ENCODE measurements around the gene RGSL1.
A peak's percentile ranks its signal among the peaks of the same experiment; 100 is the strongest.

Gene RGSL1

DNA sequence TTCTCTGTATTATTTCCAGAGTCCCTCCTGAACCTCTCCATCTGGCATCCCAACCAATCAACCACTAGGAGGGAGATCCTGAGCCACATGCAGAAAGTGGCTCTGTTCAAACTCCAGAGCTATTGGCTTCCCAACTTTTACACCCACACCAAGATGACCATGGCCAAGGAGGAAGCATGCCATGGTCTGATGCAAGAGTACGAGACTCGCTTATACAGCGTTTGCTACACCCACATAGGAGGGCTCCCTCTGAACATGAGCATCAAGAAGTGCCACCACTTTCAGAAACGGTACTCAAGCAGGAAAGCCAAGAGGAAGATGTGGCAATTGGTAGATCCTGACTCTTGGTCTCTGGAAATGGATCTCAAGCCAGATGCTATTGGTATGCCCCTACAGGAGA, 23.6 kb downstream of the RGSL1 start:
- H3K27me3 Mint-ChIP-seq, result peaks cover 8% of the 10 kb centered on the region
- H3K9me3 Mint-ChIP-seq, result peaks cover 7% of the 10 kb centered on the region
- H3K27ac Mint-ChIP-seq, result no peak overlapping the region
- H3K36me3 Mint-ChIP-seq, result peaks cover 2% of the 10 kb centered on the region
- H3K4me3 Mint-ChIP-seq, result no peak overlapping the region
- DNase-seq (ENCODE audit: low spot score in 2 of 2) (no peak), ATAC-seq (ENCODE audit: low read depth) (no peak)
- H3K4me1 Mint-ChIP-seq, result no peaks in the 10 kb centered on the region

DNA sequence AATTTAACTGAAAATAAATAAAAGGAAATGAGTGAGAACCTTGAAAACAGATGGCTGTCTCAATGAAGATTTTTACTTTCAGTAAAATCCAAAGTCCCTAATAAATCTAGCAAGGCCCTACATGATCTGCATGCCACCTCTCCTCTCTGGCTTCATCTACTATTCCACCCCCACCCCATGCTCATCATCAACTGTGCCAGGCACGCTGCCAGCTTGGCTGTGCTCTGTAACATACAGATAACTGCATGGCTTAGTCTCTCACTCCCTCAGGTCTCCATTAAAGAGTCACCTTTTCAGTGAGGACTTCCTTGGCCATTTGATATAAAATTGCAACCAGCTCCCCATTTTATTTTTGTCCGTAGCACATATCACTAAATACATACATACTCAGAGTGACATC, 26.7 kb downstream of the RGSL1 start:
- ATAC-seq (ENCODE audit: low read depth) (no peak), DNase-seq (ENCODE audit: low spot score in 2 of 2) (no peak)
- no peak overlapping the region for H3K4me3 Mint-ChIP-seq
- H3K27ac Mint-ChIP-seq, result no peak overlapping the region
- H3K9me3 Mint-ChIP-seq, result peaks cover 13% of the 10 kb centered on the region
- H3K36me3 Mint-ChIP-seq, result peaks cover 2% of the 10 kb centered on the region
- peaks cover 8% of the 10 kb centered on the region for H3K27me3 Mint-ChIP-seq
- no peaks in the 10 kb centered on the region for H3K4me1 Mint-ChIP-seq

DNA sequence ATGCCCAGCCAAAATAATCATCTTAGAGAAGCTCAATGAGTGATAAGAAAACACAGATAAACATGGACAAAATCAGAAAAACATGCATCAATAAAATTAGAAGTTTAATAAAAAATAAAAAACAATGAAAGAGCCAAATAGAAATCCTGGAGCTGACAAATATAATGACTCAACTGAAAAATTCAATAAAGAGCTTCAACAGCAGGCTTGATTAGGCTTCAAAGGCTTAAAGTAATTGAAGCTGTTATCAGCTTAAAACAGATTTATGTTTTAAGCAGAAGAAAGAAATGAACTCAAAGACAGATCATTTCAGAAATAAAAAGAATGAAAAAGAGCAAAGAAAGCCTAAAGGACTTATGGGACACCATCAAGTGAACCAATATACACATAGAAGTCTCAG, 28.3 kb downstream of the RGSL1 start:
- ATAC-seq (ENCODE audit: low read depth), result no peak
- Mint-ChIP-seq H3K9me3 (peaks cover 13% of the 10 kb centered on the region), H3K36me3 (peaks cover 6% of the 10 kb centered on the region), H3K27me3 (peaks cover 8% of the 10 kb centered on the region), H3K27ac (no peak overlapping the region), H3K4me1 (peaks cover 3% of the 10 kb centered on the region), H3K4me3 (no peak overlapping the region)
- DNase-seq (ENCODE audit: low spot score in 2 of 2), result no peak

GRCh38 chr1:182484067-182484466, 34.1 kb downstream of the RGSL1 start:
- Mint-ChIP-seq H3K36me3 (peaks cover 4% of the 10 kb centered on the region), H3K4me1 (peaks cover 17% of the 10 kb centered on the region), H3K27ac (no peak overlapping the region), H3K4me3 (no peak overlapping the region), H3K9me3 (peaks cover 6% of the 10 kb centered on the region), H3K27me3 (peaks cover 6% of the 10 kb centered on the region)
- DNase-seq (ENCODE audit: low spot score in 2 of 2) (no peak), ATAC-seq (ENCODE audit: low read depth) (no peak)

DNA sequence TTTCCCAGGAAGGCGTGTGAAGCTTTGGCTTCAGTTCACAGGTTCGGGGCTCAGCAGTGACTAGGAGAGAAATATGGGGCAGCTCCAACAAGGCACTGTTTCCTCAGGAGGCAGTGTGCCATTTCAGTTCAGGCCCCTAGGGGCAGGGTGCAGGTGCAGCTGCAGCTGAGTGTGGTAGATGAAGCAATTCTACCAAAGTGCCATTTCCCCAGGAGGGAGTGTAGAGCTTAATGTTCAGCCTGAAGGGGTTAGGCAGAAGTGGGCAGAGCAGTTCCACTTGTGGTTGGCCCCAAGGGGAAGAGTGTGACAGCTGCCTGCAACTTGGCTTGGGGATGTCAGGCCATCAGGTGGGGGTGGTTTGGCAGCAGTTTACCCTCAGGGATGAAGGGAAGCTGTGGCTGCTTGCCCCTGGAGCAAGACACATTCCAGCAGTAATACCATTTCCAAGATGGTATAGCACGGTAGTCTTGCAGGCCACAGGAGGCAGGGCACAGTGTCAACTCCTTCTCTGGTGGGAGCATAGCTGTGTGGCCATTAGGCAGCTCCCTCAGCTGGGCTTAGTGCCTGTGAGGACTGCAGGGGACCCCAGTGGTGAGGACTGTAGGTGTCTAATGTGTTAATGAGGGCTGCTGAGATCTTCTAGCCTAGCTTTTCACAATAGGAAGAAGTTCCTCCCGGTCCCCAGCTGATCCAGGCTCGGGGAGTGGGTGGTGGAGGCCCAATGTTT, 34.7 kb downstream of the RGSL1 start:
- no peak overlapping the region for H3K4me3 Mint-ChIP-seq
- H3K36me3 Mint-ChIP-seq, result peaks cover 4% of the 10 kb centered on the region
- H3K27ac Mint-ChIP-seq, result no peak overlapping the region
- H3K27me3 Mint-ChIP-seq, result peaks cover 6% of the 10 kb centered on the region
- peaks cover 3% of the 10 kb centered on the region for H3K9me3 Mint-ChIP-seq
- ATAC-seq (ENCODE audit: low read depth) (peak; percentile 99), DNase-seq (ENCODE audit: low spot score in 2 of 2) (peak; percentile 45 to 65)
- peaks cover 17% of the 10 kb centered on the region for H3K4me1 Mint-ChIP-seq

- DNase-seq (ENCODE audit: low spot score in 2 of 2), result no peak
- Mint-ChIP-seq H3K36me3 (peaks cover 4% of the 10 kb centered on the region), H3K9me3 (peaks cover 2% of the 10 kb centered on the region), H3K4me3 (no peak overlapping the region), H3K4me1 (peaks cover 17% of the 10 kb centered on the region), H3K27ac (no peak overlapping the region), H3K27me3 (peaks cover 6% of the 10 kb centered on the region)
- ATAC-seq (ENCODE audit: low read depth), result no peak
Observed at GRCh38 chr1:182485861-182486260, 35.9 kb downstream of the RGSL1 start.

GRCh38 chr1:182488803-182489202, 38.9 kb downstream of the RGSL1 start:
- no peak for ATAC-seq (ENCODE audit: low read depth)
- Mint-ChIP-seq H3K27me3 (peaks cover 6% of the 10 kb centered on the region), H3K9me3 (no peaks in the 10 kb centered on the region), H3K27ac (no peak overlapping the region), H3K4me3 (no peak overlapping the region), H3K36me3 (no peaks in the 10 kb centered on the region), H3K4me1 (peaks cover 21% of the 10 kb centered on the region)
- DNase-seq (ENCODE audit: low spot score in 2 of 2), result no peak

- Mint-ChIP-seq H3K27ac (no peak overlapping the region), H3K9me3 (no peaks in the 10 kb centered on the region), H3K4me1 (peaks cover 9% of the 10 kb centered on the region), H3K4me3 (no peak overlapping the region), H3K27me3 (peaks cover 2% of the 10 kb centered on the region), H3K36me3 (no peaks in the 10 kb centered on the region)
- no peak for DNase-seq (ENCODE audit: low spot score in 2 of 2)
- peak; percentile 48 for ATAC-seq (ENCODE audit: low read depth)
Observed at GRCh38 chr1:182493063-182493462, 43.1 kb downstream of the RGSL1 start.

DNA sequence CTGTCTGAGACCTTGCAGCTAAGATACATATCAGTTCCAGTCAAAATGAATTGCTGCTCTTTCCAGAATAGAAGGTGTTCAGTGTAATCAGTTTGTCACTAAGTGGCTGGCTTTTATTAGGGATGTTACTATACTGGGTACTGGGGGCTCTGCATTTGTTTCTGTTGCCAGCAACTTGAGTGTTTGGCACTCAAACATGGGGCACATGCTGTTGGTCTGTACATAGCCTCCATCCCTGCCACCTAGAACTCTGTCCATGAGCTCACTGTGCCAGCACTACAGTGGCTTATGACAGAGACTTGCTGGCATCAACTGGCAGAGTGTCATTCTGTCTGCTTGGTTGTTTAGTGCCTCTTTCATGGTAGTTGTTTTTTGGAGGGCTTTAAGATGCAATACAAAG, 45.1 kb downstream of the RGSL1 start:
- Mint-ChIP-seq H3K36me3 (no peaks in the 10 kb centered on the region), H3K4me3 (no peak overlapping the region), H3K27ac (no peak overlapping the region), H3K27me3 (no peaks in the 10 kb centered on the region), H3K9me3 (no peaks in the 10 kb centered on the region), H3K4me1 (peaks cover 9% of the 10 kb centered on the region)
- ATAC-seq (ENCODE audit: low read depth) (no peak), DNase-seq (ENCODE audit: low spot score in 2 of 2) (no peak)

DNA sequence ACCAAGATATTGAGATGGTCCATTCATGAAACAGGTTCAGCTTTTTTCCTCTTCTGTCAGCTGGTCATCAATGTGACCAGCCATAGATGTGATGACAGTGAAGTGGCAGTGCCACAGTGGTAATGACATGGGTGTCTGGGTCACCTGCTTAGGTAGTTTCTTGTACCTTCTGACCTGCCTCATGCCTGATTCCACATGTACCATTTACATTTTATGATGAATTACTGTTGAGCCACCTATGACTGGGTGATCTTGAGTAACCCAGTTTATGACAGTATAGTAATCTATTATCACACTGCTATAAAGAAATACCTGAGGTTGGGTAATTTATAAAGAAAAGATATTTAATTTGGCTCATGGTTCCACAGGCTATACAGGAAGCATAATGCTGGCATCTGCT, 45.7 kb downstream of the RGSL1 start:
- no peak overlapping the region for H3K4me3 Mint-ChIP-seq
- no peak for ATAC-seq (ENCODE audit: low read depth)
- H3K27ac Mint-ChIP-seq, result no peak overlapping the region
- no peaks in the 10 kb centered on the region for H3K9me3 Mint-ChIP-seq
- no peaks in the 10 kb centered on the region for H3K36me3 Mint-ChIP-seq
- H3K4me1 Mint-ChIP-seq, result peaks cover 9% of the 10 kb centered on the region
- H3K27me3 Mint-ChIP-seq, result no peaks in the 10 kb centered on the region
- DNase-seq (ENCODE audit: low spot score in 2 of 2), result no peak

- Mint-ChIP-seq H3K9me3 (peaks cover 5% of the 10 kb centered on the region), H3K4me1 (no peaks in the 10 kb centered on the region), H3K4me3 (no peak overlapping the region), H3K27ac (no peak overlapping the region), H3K36me3 (peaks cover 3% of the 10 kb centered on the region), H3K27me3 (peaks cover 6% of the 10 kb centered on the region)
- ATAC-seq (ENCODE audit: low read depth) (no peak), DNase-seq (ENCODE audit: low spot score in 2 of 2) (no peak)
Observed at GRCh38 chr1:182507685-182508084, 57.7 kb downstream of the RGSL1 start.

- peaks cover 6% of the 10 kb centered on the region for H3K27me3 Mint-ChIP-seq
- ATAC-seq (ENCODE audit: low read depth), result no peak
- no peak overlapping the region for H3K27ac Mint-ChIP-seq
- peaks cover 3% of the 10 kb centered on the region for H3K36me3 Mint-ChIP-seq
- peaks cover 10% of the 10 kb centered on the region for H3K9me3 Mint-ChIP-seq
- no peak for DNase-seq (ENCODE audit: low spot score in 2 of 2)
- no peaks in the 10 kb centered on the region for H3K4me1 Mint-ChIP-seq
- no peak overlapping the region for H3K4me3 Mint-ChIP-seq
Observed at GRCh38 chr1:182515556-182515955, 65.6 kb downstream of the RGSL1 start.

- H3K4me3 Mint-ChIP-seq, result no peak overlapping the region
- no peaks in the 10 kb centered on the region for H3K4me1 Mint-ChIP-seq
- DNase-seq (ENCODE audit: low spot score in 2 of 2), result no peak
- H3K27me3 Mint-ChIP-seq, result no peaks in the 10 kb centered on the region
- peaks cover 22% of the 10 kb centered on the region for H3K9me3 Mint-ChIP-seq
- no peak for ATAC-seq (ENCODE audit: low read depth)
- peaks cover 5% of the 10 kb centered on the region for H3K36me3 Mint-ChIP-seq
- no peak overlapping the region for H3K27ac Mint-ChIP-seq
Observed at GRCh38 chr1:182520736-182521135, 70.8 kb downstream of the RGSL1 start.

GRCh38 chr1:182525342-182525741, 75.4 kb downstream of the RGSL1 start:
- no peak overlapping the region for H3K27ac Mint-ChIP-seq

GRCh38 chr1:182527680-182528079, 77.7 kb downstream of the RGSL1 start:
- ATAC-seq (ENCODE audit: low read depth) (no peak), DNase-seq (ENCODE audit: low spot score in 2 of 2) (no peak)
- peaks cover 7% of the 10 kb centered on the region for H3K36me3 Mint-ChIP-seq
- no peak overlapping the region for H3K4me3 Mint-ChIP-seq
- no peak overlapping the region for H3K27ac Mint-ChIP-seq
- H3K27me3 Mint-ChIP-seq, result peaks cover 6% of the 10 kb centered on the region
- H3K4me1 Mint-ChIP-seq, result peaks cover 3% of the 10 kb centered on the region
- peaks cover 29% of the 10 kb centered on the region for H3K9me3 Mint-ChIP-seq

More at GRCh38 chr1:182525342-182525741, 75.4 kb downstream of the RGSL1 start:
- ATAC-seq (ENCODE audit: low read depth) (no peak), DNase-seq (ENCODE audit: low spot score in 2 of 2) (no peak)
- Mint-ChIP-seq H3K4me1 (no peaks in the 10 kb centered on the region), H3K9me3 (peaks cover 29% of the 10 kb centered on the region), H3K36me3 (peaks cover 7% of the 10 kb centered on the region), H3K27me3 (peaks cover 3% of the 10 kb centered on the region), H3K4me3 (no peak overlapping the region)

Data from memory B cell (primary cell).